MV-4-11 (cell line): ENCODE data around the gene TMEM141.
"Not testable (repeated sequence)": the region's sequence is repeated elsewhere in the genome, so short reads cannot be mapped to it uniquely, and the experiment has no call there.

Experiments used
- DNase-seq: peaks from one replicate; lab custom pipeline; 2025; lab: John Stamatoyannopoulos, UW

Gene TMEM141

DNA sequence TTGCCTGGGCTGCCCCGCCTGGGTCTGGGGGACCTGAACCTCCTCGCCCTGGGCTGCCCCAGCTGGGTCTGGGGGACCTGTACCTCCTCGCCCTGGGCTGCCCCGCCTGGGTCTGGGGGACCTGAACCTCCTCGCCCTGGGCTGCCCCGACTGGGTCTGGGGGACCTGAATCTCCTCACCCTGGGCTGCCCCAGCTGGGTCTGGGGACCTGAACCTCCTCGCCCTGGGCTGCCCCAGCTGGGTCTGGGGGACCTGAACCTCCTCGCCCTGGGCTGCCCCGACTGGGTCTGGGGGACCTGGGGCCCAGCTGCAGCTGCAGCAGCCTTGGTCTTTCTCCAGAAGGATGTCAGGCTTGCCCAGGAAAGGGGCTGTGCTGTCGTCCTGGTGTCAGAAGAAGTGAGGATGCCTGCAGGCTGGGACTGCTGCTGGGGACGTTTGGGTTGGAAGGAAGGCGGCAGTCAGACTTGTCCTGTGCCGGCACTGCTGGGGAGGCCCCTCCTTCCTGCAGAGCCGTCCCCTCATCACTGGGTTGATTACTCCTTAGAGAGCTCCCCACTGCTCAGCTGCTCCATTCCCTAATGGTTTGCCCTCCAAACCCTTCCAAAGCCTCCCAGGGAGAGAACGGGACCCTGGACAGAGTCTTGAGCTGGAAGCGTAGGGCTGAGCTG lies 42.4 kb downstream of the TMEM141 start:
- DNase-seq = not testable (repeated sequence)

DNA sequence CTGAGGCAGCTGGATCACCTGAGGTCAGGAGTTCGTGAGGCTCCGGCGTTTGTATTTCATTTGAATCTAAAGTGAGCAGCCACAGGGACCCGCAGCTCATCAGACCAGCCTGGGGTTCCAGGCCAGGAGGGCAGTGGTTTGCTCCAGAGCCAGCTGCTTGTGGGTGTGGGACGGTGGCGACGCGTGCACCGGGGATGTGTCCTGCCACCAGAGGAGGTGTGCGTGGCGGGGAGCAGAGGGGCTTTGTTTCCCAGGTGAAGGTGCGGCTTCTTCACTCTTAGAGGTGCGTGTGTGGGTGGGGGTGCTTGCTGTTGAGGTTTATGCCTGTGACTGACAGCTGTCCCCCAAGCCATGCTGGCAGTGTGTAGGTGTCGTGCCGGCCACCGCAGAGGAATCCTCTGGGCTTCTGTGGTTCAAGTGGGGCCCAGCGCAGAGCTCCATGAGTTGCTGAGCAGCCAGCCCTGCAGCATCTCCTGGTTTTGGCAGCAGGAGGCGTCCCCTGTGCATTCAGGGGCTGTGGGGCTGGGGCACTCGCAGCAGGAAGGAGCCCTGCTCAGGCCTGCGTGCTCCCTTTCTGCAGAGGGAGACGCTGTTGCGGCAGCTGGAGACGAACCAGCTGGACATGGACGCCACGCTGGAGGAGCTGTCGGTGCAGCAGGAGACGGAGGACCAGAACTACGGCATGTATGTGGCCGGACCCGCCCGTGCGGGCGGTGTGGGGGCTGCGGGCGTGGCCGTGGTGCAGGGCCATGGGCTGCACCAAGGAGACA lies 44.2 kb downstream of the TMEM141 start:
- no peak for DNase-seq

GRCh38 chr9:136835932-136836904 lies 45.1 kb downstream of the TMEM141 start:
- no peak for DNase-seq

- no peak for DNase-seq
Observed at GRCh38 chr9:136837146-136837855, 46.2 kb downstream of the TMEM141 start.

DNA sequence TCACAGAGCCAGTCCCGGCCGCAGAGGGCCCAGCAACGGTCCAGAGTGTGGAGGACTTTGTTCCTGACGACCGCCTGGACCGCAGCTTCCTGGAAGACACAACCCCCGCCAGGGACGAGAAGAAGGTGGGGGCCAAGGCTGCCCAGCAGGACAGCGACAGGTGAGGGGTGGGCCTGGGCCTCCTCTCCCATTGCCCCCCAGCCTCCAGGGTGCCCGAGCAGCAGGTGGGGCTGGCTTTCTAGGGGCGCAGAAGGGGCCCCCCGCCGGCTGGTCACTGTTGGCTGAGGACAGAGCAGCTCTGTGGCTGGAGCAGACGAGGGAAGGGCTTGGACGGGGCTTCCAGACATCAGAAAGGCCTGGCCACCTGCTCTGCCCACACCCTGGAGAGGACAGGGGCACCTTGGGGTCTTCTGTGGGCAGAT lies 46.7 kb downstream of the TMEM141 start:
- not testable (repeated sequence) for DNase-seq

DNA sequence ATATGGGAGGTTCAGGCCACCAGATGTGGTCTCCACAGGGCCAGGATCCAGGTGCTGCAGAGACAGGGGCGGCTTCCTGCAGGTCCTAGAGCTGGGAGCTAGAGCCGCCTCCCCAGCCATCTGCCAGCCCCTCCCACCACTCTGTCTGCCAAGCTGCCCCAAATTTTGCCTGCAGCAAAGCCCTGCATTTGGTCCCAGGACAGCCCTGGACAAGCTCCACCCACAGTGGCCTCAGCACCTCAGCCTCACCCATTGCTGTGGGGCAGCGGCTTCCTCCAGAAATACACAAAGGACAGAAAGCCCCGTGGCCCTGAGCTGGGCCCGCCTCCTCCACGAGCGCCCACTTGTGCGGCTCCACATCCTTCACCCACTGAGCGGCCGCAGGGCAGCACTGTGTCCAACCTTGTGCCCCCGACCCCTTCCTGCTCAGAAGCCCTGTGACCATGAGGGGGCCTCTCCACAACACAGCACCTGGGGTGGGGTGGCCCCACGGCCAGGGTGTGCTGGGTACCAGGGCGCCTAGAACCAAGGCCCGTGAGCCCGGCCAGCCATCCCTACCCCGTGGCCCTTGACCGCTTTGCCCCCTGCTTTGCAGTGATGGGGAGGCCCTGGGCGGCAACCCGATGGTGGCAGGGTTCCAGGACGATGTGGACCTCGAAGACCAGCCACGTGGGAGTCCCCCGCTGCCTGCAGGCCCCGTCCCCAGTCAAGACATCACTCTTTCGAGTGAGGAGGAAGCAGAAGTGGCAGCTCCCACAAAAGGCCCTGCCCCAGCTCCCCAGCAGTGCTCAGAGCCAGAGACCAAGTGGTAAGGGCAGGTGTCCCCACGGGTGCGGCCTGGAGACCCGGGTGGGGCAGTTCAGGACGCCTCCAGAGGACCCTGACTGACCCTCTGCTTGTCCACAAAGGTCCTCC lies 47.4 kb downstream of the TMEM141 start:
- DNase-seq = no peak

DNA sequence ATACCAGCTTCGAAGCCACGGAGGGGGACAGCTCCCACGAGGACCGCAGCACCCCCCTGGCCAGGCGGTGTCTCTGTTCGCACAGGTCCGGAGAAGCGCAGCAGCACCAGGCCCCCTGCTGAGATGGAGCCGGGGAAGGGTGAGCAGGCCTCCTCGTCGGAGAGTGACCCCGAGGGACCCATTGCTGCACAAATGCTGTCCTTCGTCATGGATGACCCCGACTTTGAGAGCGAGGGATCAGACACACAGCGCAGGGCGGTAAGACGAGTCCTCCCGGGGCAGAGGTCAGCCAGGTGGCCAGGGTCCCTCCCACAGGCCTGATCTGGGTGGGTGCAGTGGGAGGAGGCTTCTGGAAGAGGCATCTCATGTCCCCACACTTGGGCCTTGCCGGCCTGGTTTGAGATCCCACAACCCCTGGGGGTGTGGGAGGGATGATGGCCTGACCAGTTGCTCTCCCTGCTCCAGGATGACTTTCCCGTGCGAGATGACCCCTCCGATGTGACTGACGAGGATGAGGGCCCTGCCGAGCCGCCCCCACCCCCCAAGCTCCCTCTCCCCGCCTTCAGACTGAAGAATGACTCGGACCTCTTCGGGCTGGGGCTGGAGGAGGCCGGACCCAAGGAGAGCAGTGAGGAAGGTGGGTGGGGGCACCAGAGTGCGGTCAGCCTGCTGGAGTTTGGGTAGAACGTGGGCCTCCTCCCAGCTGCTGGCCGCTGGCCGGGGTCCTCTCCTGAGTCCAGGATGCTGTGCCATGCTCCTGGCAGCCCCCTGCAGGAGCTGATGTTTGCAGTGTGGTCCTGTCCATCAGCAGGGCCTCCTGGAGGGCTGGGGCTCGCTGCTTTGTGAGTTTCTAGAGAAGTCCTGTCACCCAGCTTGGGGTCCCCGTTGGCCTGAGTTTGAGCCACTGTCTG lies 48.3 kb downstream of the TMEM141 start:
- DNase-seq = no peak

- DNase-seq = no peak
Observed at GRCh38 chr9:136840140-136840876, 49.2 kb downstream of the TMEM141 start.

- DNase-seq = peak; percentile 29
Observed at GRCh38 chr9:136840877-136841645, 49.9 kb downstream of the TMEM141 start.

- not testable (repeated sequence) for DNase-seq
Observed at GRCh38 chr9:136841646-136842379, 50.7 kb downstream of the TMEM141 start.

DNA sequence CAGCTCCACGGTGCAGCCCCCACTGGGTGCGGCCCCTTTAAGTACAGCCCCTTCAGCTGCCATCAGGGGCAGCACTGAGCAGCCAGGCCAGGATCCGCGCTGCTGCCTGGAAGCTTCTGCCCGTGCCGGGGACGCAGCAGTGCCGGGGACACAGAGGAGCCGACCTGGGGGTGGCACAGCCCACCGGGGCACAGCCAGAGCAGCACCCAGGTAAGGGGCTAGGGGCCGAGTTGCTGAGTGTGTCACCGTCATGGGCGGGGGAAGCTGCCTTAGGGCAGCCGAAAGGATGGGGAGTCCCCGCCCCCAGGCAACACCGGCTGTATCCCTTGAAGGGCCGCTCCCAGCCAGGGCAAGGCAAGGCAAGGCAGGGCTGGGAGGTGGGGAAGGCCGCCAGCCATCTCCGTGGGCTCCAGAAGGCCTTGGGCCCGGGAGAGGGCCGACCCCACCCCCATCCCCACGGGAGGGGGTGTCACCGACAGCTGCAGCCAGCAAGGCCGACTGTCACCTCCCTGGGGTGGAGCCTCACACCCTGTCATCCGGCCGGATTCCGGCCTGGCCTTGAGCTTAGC lies 51.3 kb downstream of the TMEM141 start, which contains the start of gene AJM1:
Gene AJM1, plus strand, starts transcription at position 99 of the 569 bp plus-strand sequence. CDS start 1,937 bp downstream, outside the sequence.
- peak; percentile 74 for DNase-seq
